NCI-H2196 (cell line): ENCODE data around the gene NUP205.
"Not testable (repeated sequence)": the region's sequence is repeated elsewhere in the genome, so short reads cannot be mapped to it uniquely, and the experiment has no call there.

Experiments used
- DNase-seq: peaks from one replicate; lab custom pipeline; 2025; ENCODE audit not compliant: unreplicated experiment; lab: John Stamatoyannopoulos, UW

NUP205 gene

GRCh38 chr7:135667626-135668025 is 109.9 kb downstream of the NUP205 start:
- DNase-seq = not testable (repeated sequence)

- not testable (repeated sequence) for DNase-seq
These were observed 111.2 kb downstream of the NUP205 start for GRCh38 chr7:135668852-135669395.

GRCh38 chr7:135669774-135670173 is 112.1 kb downstream of the NUP205 start:
- no peak for DNase-seq

GRCh38 chr7:135670179-135670578 is 112.5 kb downstream of the NUP205 start:
- no peak for DNase-seq

DNA sequence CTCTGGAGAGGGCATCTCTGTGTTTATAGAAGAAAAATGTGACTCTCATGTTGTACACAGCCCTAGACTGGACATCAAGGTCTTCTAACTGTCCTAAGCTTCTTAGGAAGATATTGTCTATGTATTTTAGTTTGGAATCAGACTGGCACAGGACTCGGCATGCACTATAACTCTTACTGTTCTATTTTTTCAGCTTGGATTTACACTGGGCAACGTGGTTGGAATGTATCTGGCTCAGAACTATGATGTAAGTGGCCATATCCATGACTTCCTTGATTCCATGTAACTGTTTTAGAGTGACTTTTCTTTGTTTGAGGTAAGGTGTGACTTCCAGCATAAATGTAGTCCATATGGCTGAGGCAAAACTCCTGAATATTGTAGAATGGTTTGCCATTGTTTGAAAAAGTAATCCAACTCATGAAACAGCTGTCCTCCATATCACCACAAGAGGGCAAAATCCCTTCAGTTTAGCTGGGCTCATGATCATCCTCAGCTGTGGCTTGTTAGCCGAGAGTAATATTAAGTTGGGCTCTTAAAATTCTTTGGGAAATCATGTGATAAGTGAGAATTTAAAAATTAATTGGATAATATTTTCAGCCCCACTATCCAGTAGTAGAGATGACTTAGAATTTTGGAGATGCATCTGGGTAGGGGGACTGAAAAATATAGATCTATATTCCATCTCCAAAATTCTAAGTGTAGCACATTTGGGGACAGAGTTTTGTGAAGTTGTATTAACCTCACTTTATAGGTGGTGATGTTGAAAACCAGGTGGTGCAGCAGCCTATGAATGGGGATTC is 115.0 kb downstream of the NUP205 start:
- DNase-seq = peak; percentile 52

DNA sequence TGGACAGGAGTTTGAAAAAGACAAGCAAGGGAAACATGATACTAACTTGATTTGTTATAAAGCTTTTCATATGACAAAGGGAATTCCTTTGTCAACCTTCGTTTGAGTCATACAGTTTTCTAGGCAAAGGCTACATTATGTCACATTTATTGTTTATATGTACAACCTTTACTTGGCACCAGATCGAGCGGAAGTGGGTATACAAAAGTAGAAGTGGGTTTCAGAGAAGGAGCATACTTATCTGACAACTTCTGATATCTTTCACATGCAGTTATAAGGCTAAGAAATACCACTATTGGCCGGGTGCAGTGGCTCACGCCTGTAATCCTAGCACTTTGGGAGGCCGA is 115.6 kb downstream of the NUP205 start:
- no peak for DNase-seq

DNA sequence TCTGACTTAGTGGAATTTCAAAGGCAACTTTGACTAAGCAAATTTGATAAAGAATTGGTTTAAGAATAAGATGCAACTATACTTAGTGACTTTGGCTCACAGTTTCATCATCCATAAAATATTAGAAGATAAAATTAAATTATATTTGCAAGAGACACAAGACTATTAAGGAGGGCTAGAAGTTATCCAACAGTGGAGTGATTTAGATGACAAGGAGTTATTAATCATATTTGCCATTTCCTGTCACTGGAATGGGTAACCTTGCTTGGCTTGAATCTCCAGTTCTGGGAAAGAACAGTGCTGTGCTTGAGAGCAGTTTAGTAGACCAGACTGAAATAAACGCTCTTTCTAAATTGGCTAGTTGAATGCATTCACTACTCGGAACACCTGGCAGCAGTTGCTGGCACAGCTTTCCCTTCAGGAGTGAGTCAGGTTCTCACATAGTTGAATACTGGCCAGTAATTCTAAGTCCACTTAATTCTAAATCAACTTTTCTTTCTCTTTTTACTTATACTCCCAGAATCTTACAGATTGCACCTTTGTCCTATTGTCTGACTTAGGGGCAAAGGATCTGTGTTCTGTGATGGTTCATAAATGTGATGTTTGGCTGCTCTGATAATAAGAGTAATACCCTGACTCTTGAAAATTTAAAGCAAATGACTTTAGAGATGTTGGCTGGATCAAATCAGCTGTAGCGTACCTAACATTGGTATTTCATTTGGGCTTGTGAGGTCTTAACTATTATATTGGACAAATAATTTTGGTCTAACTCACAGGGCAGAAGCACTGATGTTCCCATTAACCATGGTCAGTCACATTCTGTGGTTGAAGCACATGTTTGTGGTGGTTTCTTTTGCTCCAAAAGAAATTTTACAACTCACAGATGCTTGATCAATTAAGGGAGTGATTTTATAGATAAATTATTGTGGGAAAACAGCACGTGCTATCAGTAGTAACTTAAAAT is 121.2 kb downstream of the NUP205 start:
- peak; percentile 67 for DNase-seq

GRCh38 chr7:135681762-135682161 is 124.0 kb downstream of the NUP205 start:
- no peak for DNase-seq

DNA sequence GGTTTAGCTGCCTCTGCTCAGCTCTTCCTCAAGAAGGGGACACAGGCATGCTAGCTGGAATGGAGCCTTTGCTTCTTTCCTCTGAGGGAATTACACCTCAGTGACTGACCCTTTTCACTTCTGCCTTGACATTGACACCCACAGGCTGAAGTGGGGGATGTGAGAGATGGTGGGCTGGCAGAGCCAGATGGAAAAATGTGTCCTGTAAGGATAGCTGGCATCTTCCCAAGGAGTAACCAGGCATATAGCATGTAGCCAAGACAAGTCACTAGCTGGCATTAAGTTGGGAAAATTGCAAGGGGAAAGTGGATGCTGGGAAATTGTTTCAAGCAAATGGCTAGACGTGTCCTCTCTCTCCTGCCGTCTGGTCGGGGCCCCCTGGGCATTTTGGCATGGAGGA is 124.5 kb downstream of the NUP205 start:
- DNase-seq = no peak

DNA sequence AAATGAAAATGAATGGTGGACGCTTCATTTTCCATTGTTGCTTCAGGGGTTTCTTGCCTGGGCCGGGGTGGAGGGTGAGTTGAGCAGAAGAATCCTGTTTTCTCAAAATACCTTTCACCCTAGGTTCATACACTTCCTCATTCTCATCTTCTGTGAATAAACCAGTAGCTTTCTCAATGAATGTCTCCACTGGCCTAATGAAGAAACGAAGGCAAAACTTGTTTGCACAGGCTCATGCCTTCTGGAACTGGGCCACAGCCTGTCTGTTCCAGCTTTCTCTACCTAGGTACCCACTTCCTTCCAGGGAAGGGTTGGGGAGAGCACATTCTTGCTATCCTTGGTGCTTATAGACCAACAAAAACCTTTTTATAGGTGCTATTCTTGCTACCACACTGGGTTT is 125.9 kb downstream of the NUP205 start:
- DNase-seq = no peak

DNA sequence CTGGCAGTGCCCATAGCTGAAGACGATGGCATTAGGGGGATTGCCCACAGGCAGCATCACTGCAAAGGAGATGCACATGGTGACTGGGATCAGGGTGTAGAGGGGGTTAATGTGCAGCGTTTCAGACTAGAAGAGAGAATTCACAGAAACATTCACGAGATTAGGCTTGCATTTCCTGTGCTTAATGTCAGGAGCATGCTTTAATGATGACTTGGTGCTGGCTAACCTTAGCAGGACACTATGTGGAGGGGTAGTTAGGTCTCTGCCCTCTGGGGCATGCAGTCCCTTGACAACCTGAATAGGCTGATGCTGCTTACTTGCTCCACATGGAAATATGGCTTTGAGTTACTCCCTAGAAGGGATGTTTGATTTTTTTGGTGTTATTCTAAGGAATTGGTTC is 126.4 kb downstream of the NUP205 start:
- no peak for DNase-seq

DNA sequence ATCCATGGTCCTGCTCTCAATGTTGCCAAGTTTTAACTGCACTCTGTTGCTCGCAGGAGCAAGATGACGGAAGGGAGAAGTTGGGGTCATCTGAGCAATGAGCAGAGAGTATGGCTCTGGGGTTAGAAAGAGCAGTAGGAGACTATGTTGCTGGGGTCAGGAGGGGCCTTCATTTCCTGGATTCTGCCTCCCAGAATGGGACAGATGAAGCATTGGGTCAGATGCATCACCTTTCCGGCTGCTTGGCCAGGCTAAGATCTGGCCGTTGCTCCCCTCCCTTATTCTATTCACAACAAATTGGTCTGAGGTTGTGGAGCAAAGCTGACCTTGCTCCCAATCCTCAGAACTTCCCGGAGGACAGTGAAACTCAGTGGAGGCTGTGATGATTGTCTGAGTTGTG is 127.0 kb downstream of the NUP205 start:
- no peak for DNase-seq

DNA sequence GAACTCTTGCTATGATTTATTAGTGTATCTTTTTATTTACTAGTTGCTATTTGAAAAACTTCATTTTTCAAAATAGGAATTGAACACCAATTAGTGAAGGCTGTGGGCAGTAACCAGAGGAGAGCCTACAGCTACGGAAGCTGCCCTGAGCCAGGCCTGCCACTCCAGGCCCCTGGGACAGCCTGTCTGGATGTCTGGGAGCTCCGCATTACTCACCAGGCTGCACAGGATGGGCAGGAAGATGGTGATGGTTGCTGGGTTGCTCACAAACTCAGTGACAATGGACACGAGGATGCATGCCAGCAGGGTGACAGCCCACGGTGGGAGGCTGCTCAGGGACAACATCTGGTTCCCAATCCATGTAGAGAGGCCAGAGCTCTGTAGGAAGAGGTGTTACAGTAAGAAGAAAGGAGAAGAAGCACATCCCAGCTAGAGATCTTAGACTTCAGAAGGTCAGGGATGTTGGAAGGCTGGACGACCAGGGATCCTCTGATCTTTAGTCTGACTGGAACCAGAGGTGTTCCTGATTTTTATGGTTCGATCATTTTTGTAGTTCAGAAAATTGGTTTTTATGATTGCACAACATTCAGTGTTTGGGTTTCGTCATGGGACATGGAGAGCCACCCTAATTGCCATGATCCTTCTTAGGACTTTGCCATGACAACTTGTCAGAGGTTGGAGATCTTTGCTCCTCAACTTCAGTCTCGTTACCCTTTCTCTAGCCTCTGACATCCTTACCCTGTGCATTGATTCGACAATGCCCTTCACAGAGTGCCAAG is 127.8 kb downstream of the NUP205 start:
- no peak for DNase-seq

DNA sequence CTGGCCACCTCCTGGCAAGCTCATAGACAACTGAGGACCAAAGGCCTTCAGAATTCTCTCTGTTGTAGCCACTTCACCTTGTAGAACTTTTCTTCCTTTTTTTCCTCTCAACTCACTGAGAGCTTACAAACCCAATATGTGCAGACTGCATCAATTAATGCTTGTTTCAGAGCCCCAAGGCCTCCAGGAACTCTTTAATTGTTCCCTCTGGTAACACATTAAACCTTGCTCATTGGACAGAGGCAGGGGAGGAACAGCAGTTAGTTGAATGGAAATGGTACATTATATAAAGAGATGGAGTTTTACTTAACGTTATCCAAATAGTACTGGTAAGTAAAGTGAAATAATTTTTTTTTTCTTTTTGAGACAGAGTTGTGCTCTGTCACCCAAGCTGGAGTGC is 129.7 kb downstream of the NUP205 start:
- DNase-seq = no peak

GRCh38 chr7:135690566-135690965 is 132.8 kb downstream of the NUP205 start:
- no peak for DNase-seq

DNA sequence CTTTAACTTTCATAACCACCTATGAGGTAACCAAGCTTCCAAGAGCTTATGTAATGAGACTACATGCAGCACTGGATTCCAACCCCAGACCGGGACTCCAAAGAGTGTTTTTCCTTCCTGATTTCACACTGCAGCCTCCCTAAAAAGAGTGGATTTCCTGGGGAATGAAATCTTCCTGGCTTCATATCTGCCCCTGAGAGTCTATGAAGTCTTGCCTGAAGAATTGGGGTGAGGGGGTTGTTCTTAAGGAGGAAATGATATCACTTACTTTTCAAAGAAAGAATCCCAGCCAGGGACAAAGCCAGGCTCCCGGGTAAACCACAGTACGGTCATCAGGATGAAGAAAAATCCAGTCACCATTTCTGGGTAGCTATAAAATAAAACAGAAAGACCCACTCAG is 134.3 kb downstream of the NUP205 start:
- DNase-seq = no peak

DNA sequence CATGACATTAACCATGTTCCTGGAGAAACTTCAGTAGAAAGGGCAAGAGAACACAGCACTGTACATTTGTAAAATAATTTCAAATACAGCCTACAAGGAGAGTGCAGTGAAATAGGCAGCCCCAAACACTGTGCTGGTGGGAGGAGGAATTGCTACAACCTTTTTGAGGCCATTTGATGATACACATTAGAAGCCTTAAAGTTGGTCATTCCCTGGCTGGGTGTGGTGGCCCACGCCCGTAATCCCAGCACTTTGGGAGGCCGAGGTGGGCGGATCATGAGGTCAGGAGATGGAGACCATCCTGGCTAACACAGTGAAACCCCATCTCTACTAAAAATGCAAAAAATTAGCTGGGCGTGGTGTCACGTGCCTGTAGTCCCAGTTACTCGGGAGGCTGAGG is 134.9 kb downstream of the NUP205 start:
- not testable (repeated sequence) for DNase-seq

DNA sequence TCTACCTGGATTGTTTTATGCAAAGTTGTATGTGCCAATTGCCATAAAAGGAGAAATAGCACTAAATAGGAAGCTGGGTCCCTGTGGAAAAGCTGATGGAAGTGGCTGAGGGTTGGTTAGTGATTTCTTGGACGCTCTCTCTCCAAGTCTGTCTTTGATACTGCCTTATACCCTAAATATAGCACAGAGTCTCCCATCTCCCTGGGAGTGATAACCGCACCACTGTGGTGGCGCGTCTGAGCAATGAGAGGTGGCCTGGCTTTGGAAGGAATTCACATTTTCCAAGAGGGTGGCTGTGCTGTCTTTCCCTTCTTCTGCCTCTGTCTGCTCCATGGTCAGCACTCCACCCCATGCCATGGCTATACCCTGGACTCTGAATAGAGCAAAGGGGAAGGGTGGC is 135.8 kb downstream of the NUP205 start:
- no peak for DNase-seq

DNA sequence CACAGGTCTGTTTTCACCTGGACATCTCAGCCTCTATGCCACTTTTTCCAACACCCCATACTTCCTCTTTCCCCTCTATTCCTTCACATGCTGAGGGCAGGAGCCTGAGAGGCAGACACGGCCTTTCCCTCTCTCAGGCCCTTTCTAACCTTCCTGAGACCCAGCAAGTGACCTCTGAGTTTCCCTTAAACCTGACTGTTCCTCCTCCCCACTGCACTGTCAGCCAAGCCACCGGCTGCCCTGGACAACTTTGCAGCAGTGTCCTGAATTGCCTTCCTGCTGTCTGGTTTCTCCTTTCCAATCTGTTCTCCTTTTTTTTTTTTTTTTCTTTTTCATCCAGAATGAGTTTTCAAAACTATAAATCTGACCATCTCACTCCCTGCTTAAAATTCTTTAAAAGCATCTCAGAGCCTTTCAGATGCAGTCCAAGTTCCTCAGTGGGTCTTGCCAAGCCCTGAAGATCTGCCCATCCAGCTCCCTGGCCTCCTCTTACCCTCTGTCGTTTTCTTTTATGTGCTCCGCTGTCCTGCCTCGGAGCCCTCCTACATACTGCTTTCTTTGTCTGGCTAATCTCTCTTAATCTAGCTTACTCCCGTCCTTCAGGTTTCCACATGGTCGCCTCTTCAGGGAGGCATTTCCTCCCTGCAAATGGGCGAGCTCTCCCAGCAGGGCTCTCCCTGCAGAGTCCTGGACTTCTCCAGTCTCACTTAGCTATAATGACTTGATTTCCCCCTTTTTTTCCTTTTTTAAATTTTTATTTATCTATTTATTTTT is 139.7 kb downstream of the NUP205 start:
- no peak for DNase-seq
